Nucleus accumbens (tissue), 56 donors: ENCODE measurements around the gene RNF145.
"Not testable (repeated sequence)": the region's sequence is repeated elsewhere in the genome, so short reads cannot be mapped to it uniquely, and the experiment has no call there.

ENCODE experiments used
- DNase-seq, 56 donors: peaks; one replicate each; lab custom pipeline; 2025; lab: John Stamatoyannopoulos, UW

RNF145 gene

GRCh38 chr5:159163027-159163700, 46.2 kb downstream of the RNF145 start:
- no peak for DNase-seq

- no peak for DNase-seq
Observed at GRCh38 chr5:159161361-159162214, 47.8 kb downstream of the RNF145 start.

GRCh38 chr5:159158553-159159091, 50.7 kb downstream of the RNF145 start:
- DNase-seq: not testable (repeated sequence)

- no peak for DNase-seq
Observed at GRCh38 chr5:159157552-159157951, 51.8 kb downstream of the RNF145 start.

GRCh38 chr5:159156426-159157238, 52.7 kb downstream of the RNF145 start:
- DNase-seq: peak in 10 of 56 donors; percentile 1 to 47 (median 6)

GRCh38 chr5:159155960-159156359, 53.4 kb downstream of the RNF145 start:
- no peak for DNase-seq

GRCh38 chr5:159152876-159153275, 56.5 kb downstream of the RNF145 start:
- no peak for DNase-seq

GRCh38 chr5:159149085-159149484, 60.3 kb downstream of the RNF145 start:
- no peak for DNase-seq

- DNase-seq: no peak
Observed at GRCh38 chr5:159147976-159148375, 61.4 kb downstream of the RNF145 start.

- DNase-seq: no peak
Observed at GRCh38 chr5:159146839-159147238, 62.5 kb downstream of the RNF145 start.

- not testable (repeated sequence) for DNase-seq
Observed at GRCh38 chr5:159145160-159145559, 64.2 kb downstream of the RNF145 start.

- DNase-seq: no peak
Observed at GRCh38 chr5:159139802-159140201, 69.6 kb downstream of the RNF145 start.

- no peak for DNase-seq
Observed at GRCh38 chr5:159135896-159136531, 73.3 kb downstream of the RNF145 start.

- DNase-seq: peak in 1 of 56 donors; percentile 3
Observed at GRCh38 chr5:159133041-159133741, 76.2 kb downstream of the RNF145 start.

- DNase-seq: no peak
Observed at GRCh38 chr5:159132429-159133040, 76.8 kb downstream of the RNF145 start.

- no peak for DNase-seq
Observed at GRCh38 chr5:159131951-159132350, 77.4 kb downstream of the RNF145 start.

- DNase-seq: no peak
Observed at GRCh38 chr5:159130871-159131270, 78.5 kb downstream of the RNF145 start.

GRCh38 chr5:159128070-159128541, 81.2 kb downstream of the RNF145 start:
- DNase-seq: no peak

GRCh38 chr5:159123700-159124099, 85.7 kb downstream of the RNF145 start:
- no peak for DNase-seq
